ENCODE measurements around the gene EIPR1.

The EIPR1 gene

DNA sequence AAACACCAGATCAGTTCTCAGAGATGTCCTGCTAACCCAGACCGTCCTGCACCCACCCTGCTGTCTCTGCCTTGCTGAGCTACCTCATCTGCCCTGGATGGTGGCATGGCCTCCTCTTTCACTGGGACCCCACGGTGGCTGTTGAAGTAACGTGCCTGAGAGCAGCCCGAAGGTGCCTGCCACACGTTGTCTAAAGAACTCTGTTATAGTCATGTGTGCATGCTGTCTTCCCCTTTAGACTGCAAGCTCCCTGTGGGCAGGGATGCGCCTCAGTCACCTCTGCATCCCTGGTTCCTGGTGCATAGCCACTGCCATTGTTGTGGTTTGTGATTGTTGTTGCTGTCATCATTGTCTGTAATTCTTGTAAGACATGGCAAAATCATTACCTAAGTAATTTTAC, 235.9 kb downstream of the EIPR1 start:
- DNase-seq = no peak

DNA sequence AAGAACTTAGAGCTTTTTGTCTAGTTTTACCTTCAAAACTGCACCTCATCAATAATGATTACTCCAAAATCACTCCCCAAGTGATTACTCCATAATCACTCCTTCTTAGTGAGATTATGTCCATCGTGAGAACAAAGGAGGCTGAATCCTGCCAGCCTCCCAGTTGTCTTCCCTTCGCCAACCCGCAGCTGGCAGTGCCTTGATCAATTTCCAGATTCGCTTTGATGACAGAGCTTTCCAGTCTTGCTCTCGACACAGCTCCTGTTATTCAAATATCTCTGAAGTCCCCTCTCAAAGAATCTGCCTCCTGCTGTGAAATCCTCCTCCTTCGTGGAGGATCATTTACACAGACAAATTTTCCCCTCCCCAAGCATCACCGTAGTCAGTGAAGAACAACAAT, 237.7 kb downstream of the EIPR1 start:
- DNase-seq = no peak
